Measurements from ENCODE around the gene CCDC71L.

DNA sequence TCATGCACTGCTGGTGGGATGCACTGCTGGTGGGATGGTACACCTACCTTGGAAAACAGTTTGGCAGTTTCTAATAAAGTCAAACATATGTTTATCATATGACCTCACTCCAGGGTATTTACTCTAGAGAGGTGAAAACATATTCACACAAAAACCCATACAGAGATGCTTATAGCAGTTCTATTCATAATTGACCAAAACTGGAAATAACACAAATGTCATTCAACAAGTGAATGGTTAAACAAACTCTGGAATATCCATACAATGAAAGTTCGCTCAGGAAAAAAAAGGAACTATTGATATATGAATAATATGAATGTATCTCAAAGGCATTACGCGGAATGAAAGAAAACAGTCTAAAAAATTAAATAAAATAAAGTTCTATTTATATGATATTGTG, 19.5 kb downstream of the CCDC71L start:
- TF ChIP-seq, protein P1, sequence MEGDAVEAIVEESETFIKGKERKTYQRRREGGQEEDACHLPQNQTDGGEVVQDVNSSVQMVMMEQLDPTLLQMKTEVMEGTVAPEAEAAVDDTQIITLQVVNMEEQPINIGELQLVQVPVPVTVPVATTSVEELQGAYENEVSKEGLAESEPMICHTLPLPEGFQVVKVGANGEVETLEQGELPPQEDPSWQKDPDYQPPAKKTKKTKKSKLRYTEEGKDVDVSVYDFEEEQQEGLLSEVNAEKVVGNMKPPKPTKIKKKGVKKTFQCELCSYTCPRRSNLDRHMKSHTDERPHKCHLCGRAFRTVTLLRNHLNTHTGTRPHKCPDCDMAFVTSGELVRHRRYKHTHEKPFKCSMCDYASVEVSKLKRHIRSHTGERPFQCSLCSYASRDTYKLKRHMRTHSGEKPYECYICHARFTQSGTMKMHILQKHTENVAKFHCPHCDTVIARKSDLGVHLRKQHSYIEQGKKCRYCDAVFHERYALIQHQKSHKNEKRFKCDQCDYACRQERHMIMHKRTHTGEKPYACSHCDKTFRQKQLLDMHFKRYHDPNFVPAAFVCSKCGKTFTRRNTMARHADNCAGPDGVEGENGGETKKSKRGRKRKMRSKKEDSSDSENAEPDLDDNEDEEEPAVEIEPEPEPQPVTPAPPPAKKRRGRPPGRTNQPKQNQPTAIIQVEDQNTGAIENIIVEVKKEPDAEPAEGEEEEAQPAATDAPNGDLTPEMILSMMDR (IDR thresholded peaks at IDR 0.05), result no peak
- no peak for TF ChIP-seq ZFX (IDR thresholded peaks at IDR 0.05; ENCODE audit: borderline replicate concordance)

Data from 22Rv1 (cell line).